NB4 (cell line): ENCODE data around the gene TUFM.
"Not testable (repeated sequence)": the region's sequence is repeated elsewhere in the genome, so short reads cannot be mapped to it uniquely, and the experiment has no call there.

Source experiments
- DNase-seq: peaks from one replicate; pipeline ENCODE4 v3.0.0; 2010; ENCODE audit warnings: low read depth
- H3K4me3 ChIP-seq: one replicate; pipeline ENCODE4 v1.5.1; 2011; ENCODE audit warnings: mild to moderate bottlenecking, low read depth, low read length, moderate library complexity
- CTCF ChIP-seq: IDR thresholded peaks from one replicate; pipeline ENCODE4 v1.5.1; 2012; ENCODE audit warnings: low read depth, low read length
- MAX ChIP-seq: IDR thresholded peaks from 2 replicates; pipeline ENCODE4 v1.6.1; 2011; ENCODE audit warnings: low read depth, low read length
- MYC ChIP-seq: IDR thresholded peaks from 2 replicates; pipeline ENCODE4 v1.6.1; 2011; ENCODE audit warnings: low read depth, low read length
- POLR2A ChIP-seq: IDR thresholded peaks from 2 replicates; pipeline ENCODE4 v1.6.1; 2011; ENCODE audit warnings: mild to moderate bottlenecking; ENCODE audit not compliant: insufficient read length; ENCODE audit errors: extremely low read depth

The TUFM gene

GRCh38 chr16:28846080-28846932, at the start of gene TUFM:
TUFM (minus strand) TSS chr16:28846348; CDS start chr16:28846269, 79 bp downstream.
- peak; percentile 98 for DNase-seq
- TF ChIP-seq CTCF, result peak; percentile 56
- peak; percentile 72 for TF ChIP-seq POLR2A
- peak; percentile 73 for TF ChIP-seq MYC
- TF ChIP-seq MAX, result peak; percentile 52
- peak within 1 kb of the TSS; percentile 99 for H3K4me3 ChIP-seq

- no peak overlapping the region for H3K4me3 ChIP-seq
- no peak for TF ChIP-seq POLR2A
- TF ChIP-seq MYC, result no peak
- TF ChIP-seq CTCF, result no peak
- TF ChIP-seq MAX, result no peak
- no peak for DNase-seq
These were observed 49.5 kb upstream of the TUFM start for GRCh38 chr16:28895609-28896008.

- TF ChIP-seq POLR2A (no peak), MYC (no peak), CTCF (no peak), MAX (no peak)
- no peak overlapping the region for H3K4me3 ChIP-seq
- DNase-seq, result no peak
These were observed 47.1 kb upstream of the TUFM start for GRCh38 chr16:28893291-28893690.

GRCh38 chr16:28891964-28892890, 46.1 kb upstream of the TUFM start:
- DNase-seq, result no peak
- H3K4me3 ChIP-seq, result no peak overlapping the region
- TF ChIP-seq CTCF, result no peak
- TF ChIP-seq MYC, result no peak
- no peak for TF ChIP-seq POLR2A
- no peak for TF ChIP-seq MAX

GRCh38 chr16:28890355-28890754, 44.2 kb upstream of the TUFM start:
- DNase-seq, H3K4me3 ChIP-seq: not testable (repeated sequence)

GRCh38 chr16:28886945-28887344, 40.8 kb upstream of the TUFM start:
- H3K4me3 ChIP-seq, result no peak overlapping the region
- no peak for DNase-seq

More at GRCh38 chr16:28886945-28887344, 40.8 kb upstream of the TUFM start:
- TF ChIP-seq MAX, result no peak
- TF ChIP-seq CTCF, result no peak
- TF ChIP-seq POLR2A, result no peak
- no peak for TF ChIP-seq MYC
